ENCODE results near the gene METTL24. TPM values are rescaled to one million over a fixed set of nuclear protein-coding genes. Genes with fewer than 3 reads are reported as not detected.

METTL24 gene
- total and polyA plus RNA-seq, 9 donors, result 2.0 to 13.5 (median 6.6) TPM

GRCh38 chr6:110256366-110256765 is 101.8 kb downstream of the METTL24 start:
- no peaks in the 10 kb centered on the region for H3K4me1 ChIP-seq (ENCODE audit: insufficient read depth)
- WGBS, 3 donors, result 93 to 94% (median 93%) methylated on average over 2 of the region's 2 CpGs
- no peak overlapping the region for H3K4me3 ChIP-seq
- H3K27ac ChIP-seq, result no peak overlapping the region
- intact Hi-C loops (cut with DNase I), result no loop called here
- DNase-seq, result no peak
- H3K36me3 ChIP-seq, result no peaks in the 10 kb centered on the region
- no peaks in the 10 kb centered on the region for H3K9me3 ChIP-seq
- no peak for TF ChIP-seq CTCF (IDR thresholded peaks at IDR 0.05)
- H3K27me3 ChIP-seq, result no peaks in the 10 kb centered on the region

- intact Hi-C loops (cut with DNase I), result no loop called here
- DNase-seq, result peak in 2 of 5 donors; percentile 18 to 34
- no peaks in the 10 kb centered on the region for H3K4me1 ChIP-seq (ENCODE audit: insufficient read depth)
- H3K27ac ChIP-seq, result no peak overlapping the region
- H3K27me3 ChIP-seq, result no peaks in the 10 kb centered on the region
- H3K9me3 ChIP-seq, result no peaks in the 10 kb centered on the region
- WGBS, 3 donors, result 10 to 32% (median 24%) methylated on average over 5 of the region's 5 CpGs
- no peaks in the 10 kb centered on the region for H3K36me3 ChIP-seq
- TF ChIP-seq CTCF (IDR thresholded peaks at IDR 0.05), result no peak
- TF ChIP-seq EP300 (IDR thresholded peaks at IDR 0.05), result no peak
- TF ChIP-seq POLR2A (IDR thresholded peaks at IDR 0.05), result no peak
- H3K4me3 ChIP-seq, result no peak overlapping the region
These were observed 102.9 kb downstream of the METTL24 start for GRCh38 chr6:110255211-110255750.

GRCh38 chr6:110250838-110251237 is 107.3 kb downstream of the METTL24 start:
- Histone ChIP-seq H3K4me3 (no peak overlapping the region), H3K36me3 (no peaks in the 10 kb centered on the region), H3K9me3 (no peaks in the 10 kb centered on the region), H3K27ac (no peak overlapping the region), H3K27me3 (no peaks in the 10 kb centered on the region), H3K4me1 (ENCODE audit: insufficient read depth) (no peaks in the 10 kb centered on the region)
- intact Hi-C loops (cut with DNase I), result no loop called here
- TF ChIP-seq CTCF (IDR thresholded peaks at IDR 0.05), result no peak
- no peak for TF ChIP-seq EP300 (IDR thresholded peaks at IDR 0.05)
- no peak for TF ChIP-seq POLR2A (IDR thresholded peaks at IDR 0.05)
- 80 to 86% (median 83%) methylated on average over 5 of the region's 5 CpGs for WGBS, 3 donors
- DNase-seq, result no peak

- intact Hi-C loops (cut with DNase I), result no loop called here
- Histone ChIP-seq H3K9me3 (no peaks in the 10 kb centered on the region), H3K27me3 (no peaks in the 10 kb centered on the region), H3K27ac (no peak overlapping the region), H3K4me1 (ENCODE audit: insufficient read depth) (no peaks in the 10 kb centered on the region), H3K36me3 (no peaks in the 10 kb centered on the region), H3K4me3 (no peak overlapping the region)
- no peak for DNase-seq
- TF ChIP-seq EP300 (IDR thresholded peaks at IDR 0.05) (no peak), CTCF (IDR thresholded peaks at IDR 0.05) (no peak), POLR2A (IDR thresholded peaks at IDR 0.05) (no peak)
- WGBS, 3 donors, result 79 to 89% (median 86%) methylated on average over 4 of the region's 4 CpGs
These were observed 108.1 kb downstream of the METTL24 start for GRCh38 chr6:110250058-110250457.

Data from ovary (tissue), 9 donors.